Pancreas (tissue), 10 donors: ENCODE results near the gene RAET1G. TPM values are rescaled to one million over a fixed set of nuclear protein-coding genes. Genes with fewer than 3 reads are reported as not detected.

Experiments used
- ATAC-seq, 4 donors: fragments of 200-7000 bp; cut with Tn5 transposase; one replicate each; pipeline versions ENCODE4 v1.8.0 to v1.9.1; 2020; ENCODE audit warnings: mild to moderate bottlenecking in 4 of 4, moderate library complexity in 4 of 4
- DNase-seq, 6 donors: peaks; one replicate each; pipeline ENCODE4 v3.0.0-alpha.2; 2020
- FAIRE-seq: peaks from 2 replicates; lab custom pipeline; 2012; peaks lifted over from hg19 to GRCh38; lab: Jason Lieb, UNC
- H3K27ac ChIP-seq, 4 donors: fragments of 200-600 bp; sonication (generic); 1 replicate in 3 of 4; 2 replicates in 1 of 4; pipeline versions ENCODE4 v1.5.0 to v1.8.0; 2020
- H3K27me3 ChIP-seq, 4 donors: fragments of 200-600 bp; one replicate each; pipeline ENCODE4 v1.8.0; 2021
- H3K36me3 ChIP-seq, 3 donors: fragments of 200-600 bp; sonication (generic) in 1 of 3; one replicate each; pipeline versions ENCODE4 v1.5.0 to v1.8.0; 2020 to 2021
- H3K4me1 ChIP-seq, 3 donors: fragments of 200-600 bp; one replicate each; pipeline ENCODE4 v1.8.0; 2021
- H3K4me3 ChIP-seq, 4 donors: fragments of 200-600 bp; sonication (generic) in 2 of 4; one replicate each; pipeline versions ENCODE4 v1.5.0 to v1.8.0; 2020 to 2021
- H3K9me3 ChIP-seq, 4 donors: fragments of 200-600 bp; one replicate each; pipeline ENCODE4 v1.8.0; 2021
- WGBS, 2 donors: extraction: QIAGEN DNeasy Blood & Tissue Kit; methylation state at CpG; one replicate each; pipeline ENCODE4 v1.1.7; 2013; 5-methylcytosine and 5-hydroxymethylcytosine counted together
- intact Hi-C, 3 donors: fragments of 100-400 bp; cut with DNase I; formaldehyde crosslinking; loops; one replicate each; pipeline versions ENCODE4 v1.11.1 to v1.14.2; 2022
- polyA plus RNA-seq, 2 donors: library from polyadenylated mRNA; stranded (reverse); fragments of 200-250 nt; gene quantifications; one replicate each; pipeline ENCODE4 v1.2.3, GENCODE V29; 2013
- total RNA-seq, 6 donors: library from RNA; stranded (reverse); fragmentation: NEBNext Ultra II Directional in 4 of 6; extraction: Animal tissue kit (Norgen Biotek cat#: 25700) in 4 of 6; gene quantifications; one replicate each; pipeline versions ENCODE4 v1.2.1 to v1.2.4, GENCODE V29; 2021 to 2023
- TF ChIP-seq, protein P1 (sequence below), 4 donors: fragments of 200-600 bp; sonication (generic) in 3 of 4; IDR thresholded peaks; one replicate each; pipeline versions ENCODE4 v1.5.0 to v1.8.0; 2021; ENCODE audit warnings: antibody characterized with exemption in 4 of 4
- donor health status: healthy with polysubstance abuse.
- donor health status: DM: no; HTN: no; CAD: no; lungs with moderate emphysema.
- donor health status: DM: no; HTN: no; CAD: no.
- donor health status: control.
- donor health status: control.
- donor health status: Bipolar disorder and iron deficiency.
- donor health status: DM: yes; HTN: yes; CAD: no.
- donor health status: DM: no; HTN: no; CAD: no.
- donor health status: DM: no; HTN: no; CAD: no.
- donor health status: DM: yes; HTN: yes; CAD: no.

Gene RAET1G
- total and polyA plus RNA-seq, 8 donors: 0.30 to 0.31 TPM; not detected in 6

- no peaks in the 10 kb centered on the region for H3K27me3 ChIP-seq
- no peaks in the 10 kb centered on the region for H3K36me3 ChIP-seq
- intact Hi-C loops: no loop called here
- TF ChIP-seq, protein P1, sequence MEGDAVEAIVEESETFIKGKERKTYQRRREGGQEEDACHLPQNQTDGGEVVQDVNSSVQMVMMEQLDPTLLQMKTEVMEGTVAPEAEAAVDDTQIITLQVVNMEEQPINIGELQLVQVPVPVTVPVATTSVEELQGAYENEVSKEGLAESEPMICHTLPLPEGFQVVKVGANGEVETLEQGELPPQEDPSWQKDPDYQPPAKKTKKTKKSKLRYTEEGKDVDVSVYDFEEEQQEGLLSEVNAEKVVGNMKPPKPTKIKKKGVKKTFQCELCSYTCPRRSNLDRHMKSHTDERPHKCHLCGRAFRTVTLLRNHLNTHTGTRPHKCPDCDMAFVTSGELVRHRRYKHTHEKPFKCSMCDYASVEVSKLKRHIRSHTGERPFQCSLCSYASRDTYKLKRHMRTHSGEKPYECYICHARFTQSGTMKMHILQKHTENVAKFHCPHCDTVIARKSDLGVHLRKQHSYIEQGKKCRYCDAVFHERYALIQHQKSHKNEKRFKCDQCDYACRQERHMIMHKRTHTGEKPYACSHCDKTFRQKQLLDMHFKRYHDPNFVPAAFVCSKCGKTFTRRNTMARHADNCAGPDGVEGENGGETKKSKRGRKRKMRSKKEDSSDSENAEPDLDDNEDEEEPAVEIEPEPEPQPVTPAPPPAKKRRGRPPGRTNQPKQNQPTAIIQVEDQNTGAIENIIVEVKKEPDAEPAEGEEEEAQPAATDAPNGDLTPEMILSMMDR (IDR thresholded peaks at IDR 0.05): no peak
- no peak for DNase-seq
- no peak for ATAC-seq
- no peak for FAIRE-seq
- H3K4me3 ChIP-seq: no peak overlapping the region
- H3K9me3 ChIP-seq: no peaks in the 10 kb centered on the region
- H3K4me1 ChIP-seq: peaks cover 3% of the 10 kb centered on the region in 3 donors
- no peak overlapping the region for H3K27ac ChIP-seq
- 64 to 70% methylated on average over 6 of the region's 6 CpGs for WGBS, 2 donors
Observed at GRCh38 chr6:149890629-149891045, 32.3 kb downstream of the RAET1G start.

DNA sequence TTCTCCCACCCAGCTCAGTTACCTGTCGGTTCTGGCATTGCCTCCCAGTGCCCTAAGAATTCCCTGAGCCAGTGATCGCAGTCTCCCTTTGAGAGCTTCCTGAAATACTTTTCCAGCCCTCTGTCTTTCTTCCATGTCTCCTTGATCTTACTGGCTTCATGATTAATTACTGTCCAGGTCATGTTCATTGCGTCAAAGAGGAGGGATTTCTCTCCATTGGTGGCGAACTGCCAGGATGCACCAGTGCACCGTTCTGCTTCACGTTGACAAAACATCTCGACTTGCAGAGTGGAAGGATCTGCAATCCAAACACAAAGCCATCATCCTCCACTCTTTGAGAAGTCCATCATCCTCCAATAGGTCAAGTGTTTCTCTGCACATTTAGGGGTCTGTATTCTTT lies 33.6 kb downstream of the RAET1G start:
- no peak overlapping the region for H3K4me3 ChIP-seq
- ATAC-seq: no peak
- no peaks in the 10 kb centered on the region for H3K4me1 ChIP-seq
- H3K9me3 ChIP-seq: no peaks in the 10 kb centered on the region
- no peak overlapping the region for H3K27ac ChIP-seq
- intact Hi-C loops: no loop called here
- DNase-seq: no peak
- no peaks in the 10 kb centered on the region for H3K27me3 ChIP-seq
- no peak for FAIRE-seq
- TF ChIP-seq, protein P1 (IDR thresholded peaks at IDR 0.05): no peak
- WGBS, 2 donors: 75 to 76% methylated on average over 7 of the region's 7 CpGs
- no peaks in the 10 kb centered on the region for H3K36me3 ChIP-seq

- DNase-seq (no peak), ATAC-seq (no peak), FAIRE-seq (no peak)
- TF ChIP-seq, protein P1 (IDR thresholded peaks at IDR 0.05): no peak
- Histone ChIP-seq H3K4me3 (no peak overlapping the region), H3K36me3 (no peaks in the 10 kb centered on the region), H3K27me3 (no peaks in the 10 kb centered on the region), H3K27ac (no peak overlapping the region), H3K9me3 (no peaks in the 10 kb centered on the region), H3K4me1 (no peaks in the 10 kb centered on the region)
- intact Hi-C loops: no loop called here
- WGBS, 2 donors: 51 to 58% methylated on average over 1 of the region's 1 CpG
Observed at GRCh38 chr6:149888659-149889058, 34.3 kb downstream of the RAET1G start.

DNA sequence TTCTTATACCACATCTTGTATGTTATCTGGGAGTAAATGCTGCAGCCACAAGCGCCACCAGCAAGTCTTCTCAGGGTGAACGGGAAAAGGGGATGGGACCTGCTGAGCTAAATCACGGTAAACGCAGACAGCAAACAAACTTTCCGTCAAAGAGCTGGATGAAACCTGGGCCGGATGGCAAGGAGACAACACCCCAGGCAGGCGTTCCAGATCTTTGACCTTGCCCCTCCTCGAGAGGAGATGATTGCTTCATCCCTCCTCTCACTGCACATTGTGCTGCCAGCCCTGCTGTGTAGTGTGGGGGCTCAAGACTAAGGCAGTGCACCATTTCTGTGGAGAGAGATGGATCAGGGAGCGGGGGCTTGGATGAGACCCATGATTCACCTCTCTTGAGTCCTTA lies 34.8 kb downstream of the RAET1G start:
- DNase-seq (no peak), FAIRE-seq (no peak), ATAC-seq (no peak)
- no peak overlapping the region for H3K4me3 ChIP-seq
- TF ChIP-seq, protein P1 (IDR thresholded peaks at IDR 0.05): no peak
- intact Hi-C loops: no loop called here
- no peaks in the 10 kb centered on the region for H3K4me1 ChIP-seq
- no peaks in the 10 kb centered on the region for H3K9me3 ChIP-seq
- 65 to 78% methylated on average over 9 of the region's 9 CpGs for WGBS, 2 donors
- H3K27ac ChIP-seq: no peak overlapping the region
- no peaks in the 10 kb centered on the region for H3K27me3 ChIP-seq
- no peaks in the 10 kb centered on the region for H3K36me3 ChIP-seq

DNA sequence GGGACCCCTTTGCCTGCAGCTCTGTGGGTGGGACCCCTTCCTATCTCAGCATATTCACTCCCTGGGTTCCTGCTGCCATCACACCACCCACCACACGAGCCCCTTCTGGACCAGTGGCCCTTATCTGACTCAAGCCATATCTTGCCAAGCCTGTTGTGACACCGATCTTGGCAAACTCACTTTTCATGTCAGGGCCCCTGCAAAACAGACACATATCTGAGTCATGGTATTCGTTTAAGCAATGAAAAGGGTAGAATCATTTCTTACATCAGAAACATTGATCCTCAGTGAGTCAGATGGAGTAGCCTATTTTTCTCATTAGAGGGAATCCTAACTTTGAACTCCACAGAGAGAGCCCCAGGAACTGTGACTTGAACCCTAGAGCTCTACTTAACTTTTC lies 35.6 kb downstream of the RAET1G start:
- Histone ChIP-seq H3K36me3 (no peaks in the 10 kb centered on the region), H3K4me1 (no peaks in the 10 kb centered on the region), H3K27ac (no peak overlapping the region), H3K4me3 (no peak overlapping the region), H3K27me3 (no peaks in the 10 kb centered on the region), H3K9me3 (no peaks in the 10 kb centered on the region)
- WGBS, 2 donors: 66 to 70% methylated on average over 3 of the region's 3 CpGs
- ATAC-seq (peak in 1 of 4 donors; percentile 31), DNase-seq (no peak), FAIRE-seq (no peak)
- intact Hi-C loops: no loop called here
- TF ChIP-seq, protein P1 (IDR thresholded peaks at IDR 0.05): no peak
